BLaER1 (cell line): ENCODE data around the gene SLC23A2.
"Not testable (repeated sequence)": the region's sequence is repeated elsewhere in the genome, so short reads cannot be mapped to it uniquely, and the experiment has no call there.

Source experiments
- H3K27ac ChIP-seq: shearing (Covaris generic); formaldehyde crosslinking; 2 replicates; pipeline ENCODE4 v1.8.1; 2022
- H3K27me3 ChIP-seq: shearing (Covaris generic); formaldehyde crosslinking; 2 replicates; pipeline ENCODE4 v1.8.1; 2022
- H3K36me3 ChIP-seq: shearing (Covaris generic); formaldehyde crosslinking; 2 replicates; pipeline ENCODE4 v1.8.1; 2022
- H3K4me1 ChIP-seq: shearing (Covaris generic); formaldehyde crosslinking; 2 replicates; pipeline ENCODE4 v1.8.1; 2022
- H3K4me2 ChIP-seq: shearing (Covaris generic); formaldehyde crosslinking; 2 replicates; pipeline ENCODE4 v1.8.1; 2022
- H3K4me3 ChIP-seq: shearing (Covaris generic); formaldehyde crosslinking; 2 replicates; pipeline ENCODE4 v1.8.1; 2022
- H3K9ac ChIP-seq: shearing (Covaris generic); formaldehyde crosslinking; 2 replicates; pipeline ENCODE4 v1.8.1; 2022
- H3K9me3 ChIP-seq: shearing (Covaris generic); formaldehyde crosslinking; 2 replicates; pipeline ENCODE4 v1.8.1; 2022
- H4K20me1 ChIP-seq: shearing (Covaris generic); formaldehyde crosslinking; 2 replicates; pipeline ENCODE4 v1.8.1; 2022
- Cebpa-rat ChIP-seq: shearing (Covaris generic); IDR thresholded peaks from 2 replicates; pipeline ENCODE4 v1.8.1; 2022

The SLC23A2 gene

DNA sequence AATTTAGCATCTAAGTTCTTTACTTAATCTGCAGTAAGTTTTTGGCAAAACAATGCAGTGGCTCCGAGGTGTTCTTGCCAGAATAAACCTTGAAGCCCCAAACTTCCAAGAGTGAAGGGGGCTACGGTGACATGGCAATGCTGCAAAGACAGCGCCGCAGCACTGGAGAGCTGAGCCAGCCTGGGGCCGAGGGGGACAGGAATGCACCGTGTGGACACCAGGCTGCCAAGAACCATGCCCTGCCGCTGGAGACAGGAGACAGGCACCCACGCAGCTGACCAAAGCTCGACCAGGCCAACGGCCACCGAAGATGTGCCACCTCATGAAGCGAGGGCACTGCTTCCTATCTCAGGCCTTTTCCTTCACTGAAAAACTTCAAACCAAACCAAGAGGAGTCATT is 146.2 kb downstream of the SLC23A2 start:
- Histone ChIP-seq H3K9me3 (no peaks in the 10 kb centered on the region), H3K27me3 (no peaks in the 10 kb centered on the region), H3K4me1 (no peaks in the 10 kb centered on the region), H3K9ac (no peak overlapping the region), H3K4me2 (no peak overlapping the region), H3K27ac (no peak overlapping the region), H3K36me3 (peaks cover 77% of the 10 kb centered on the region), H4K20me1 (no peaks in the 10 kb centered on the region), H3K4me3 (no peak overlapping the region)
- TF ChIP-seq Cebpa-rat, result no peak

DNA sequence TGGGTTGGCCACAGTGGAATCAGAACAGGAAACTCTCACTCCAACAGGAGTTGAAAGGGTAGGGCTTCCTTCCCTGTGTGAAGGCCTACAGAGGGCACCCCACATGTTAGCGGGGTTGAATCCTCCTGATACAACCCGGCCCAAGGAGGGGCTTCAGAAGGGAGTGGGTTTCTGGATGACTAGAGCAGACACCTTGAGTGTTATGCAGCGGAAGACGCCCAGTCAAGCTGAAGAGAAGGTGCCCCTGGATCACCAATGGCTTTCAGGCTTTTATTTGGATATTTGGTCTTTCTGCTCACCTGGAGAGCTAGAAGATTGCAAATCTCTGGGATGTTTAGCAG is 146.8 kb downstream of the SLC23A2 start:
- Histone ChIP-seq H3K4me1 (no peaks in the 10 kb centered on the region), H4K20me1 (no peaks in the 10 kb centered on the region), H3K9me3 (no peaks in the 10 kb centered on the region), H3K9ac (no peak overlapping the region), H3K27ac (no peak overlapping the region), H3K36me3 (peaks cover 71% of the 10 kb centered on the region), H3K4me3 (no peak overlapping the region), H3K27me3 (no peaks in the 10 kb centered on the region), H3K4me2 (no peak overlapping the region)
- TF ChIP-seq Cebpa-rat, result no peak

DNA sequence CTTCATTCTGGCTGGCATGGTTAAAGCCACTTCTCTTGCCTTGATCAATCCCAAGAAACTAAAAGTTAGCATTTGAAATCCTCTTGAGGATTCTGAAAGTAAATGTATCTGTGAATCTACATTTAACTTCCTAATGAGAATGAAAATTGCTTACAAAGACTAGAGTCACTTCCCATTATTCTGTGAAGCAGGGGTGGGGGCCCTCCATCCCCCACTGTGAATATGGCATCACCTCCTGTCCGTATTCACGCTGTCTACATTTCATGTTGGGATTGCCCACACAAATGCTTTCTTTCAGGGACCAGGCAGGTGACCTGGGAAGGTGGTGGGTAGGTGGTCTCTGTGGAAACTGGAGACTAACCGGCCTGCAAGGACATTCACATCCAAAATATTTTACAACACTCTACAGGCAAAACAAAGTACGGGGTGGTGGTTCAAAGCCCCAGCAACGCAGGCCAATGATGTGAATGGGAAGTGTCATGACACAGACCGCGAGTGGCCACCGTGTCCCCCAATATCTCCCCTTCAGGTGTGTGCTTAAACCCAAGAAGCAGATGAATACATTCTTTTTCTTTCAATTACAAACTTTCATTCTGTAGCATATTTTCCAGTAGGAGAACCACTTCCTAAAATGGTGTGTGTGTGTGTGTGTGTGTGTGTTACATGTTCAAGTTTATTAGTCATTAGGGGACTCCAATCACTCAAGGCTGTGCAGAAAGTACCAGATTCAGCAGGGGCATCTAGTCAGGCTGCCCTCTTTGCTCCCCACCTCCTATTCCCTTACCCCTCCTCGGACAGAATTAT is 147.4 kb downstream of the SLC23A2 start:
- Histone ChIP-seq H4K20me1 (no peaks in the 10 kb centered on the region), H3K27ac (no peak overlapping the region), H3K4me1 (no peaks in the 10 kb centered on the region), H3K4me2 (no peak overlapping the region), H3K9me3 (no peaks in the 10 kb centered on the region), H3K4me3 (no peak overlapping the region), H3K36me3 (peaks cover 65% of the 10 kb centered on the region), H3K9ac (no peak overlapping the region), H3K27me3 (no peaks in the 10 kb centered on the region)
- no peak for TF ChIP-seq Cebpa-rat

DNA sequence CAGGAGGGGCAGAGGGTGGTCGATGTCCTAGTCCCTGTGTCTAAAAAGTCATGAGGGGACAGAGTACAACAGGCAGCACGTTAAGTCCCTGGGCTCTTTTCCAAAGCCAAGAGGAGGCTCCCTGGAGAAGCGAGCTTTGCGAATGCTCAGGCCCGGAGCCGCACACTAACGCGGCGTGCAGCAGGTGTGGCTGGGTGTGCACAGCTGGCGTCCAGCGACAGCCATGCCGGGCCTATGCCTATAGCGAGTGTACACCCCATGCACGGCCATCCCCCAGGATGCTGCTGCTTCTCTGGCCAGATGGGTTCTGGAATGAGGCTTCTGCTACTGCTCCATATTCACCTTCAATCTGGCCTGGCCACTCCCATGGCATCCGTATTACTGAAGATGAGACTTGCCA is 148.3 kb downstream of the SLC23A2 start:
- no peak overlapping the region for H3K4me2 ChIP-seq
- H3K9ac ChIP-seq, result no peak overlapping the region
- H4K20me1 ChIP-seq, result no peaks in the 10 kb centered on the region
- H3K27ac ChIP-seq, result no peak overlapping the region
- no peak overlapping the region for H3K4me3 ChIP-seq
- peaks cover 56% of the 10 kb centered on the region for H3K36me3 ChIP-seq
- no peak for TF ChIP-seq Cebpa-rat
- no peaks in the 10 kb centered on the region for H3K9me3 ChIP-seq
- H3K4me1 ChIP-seq, result no peaks in the 10 kb centered on the region
- H3K27me3 ChIP-seq, result no peaks in the 10 kb centered on the region

DNA sequence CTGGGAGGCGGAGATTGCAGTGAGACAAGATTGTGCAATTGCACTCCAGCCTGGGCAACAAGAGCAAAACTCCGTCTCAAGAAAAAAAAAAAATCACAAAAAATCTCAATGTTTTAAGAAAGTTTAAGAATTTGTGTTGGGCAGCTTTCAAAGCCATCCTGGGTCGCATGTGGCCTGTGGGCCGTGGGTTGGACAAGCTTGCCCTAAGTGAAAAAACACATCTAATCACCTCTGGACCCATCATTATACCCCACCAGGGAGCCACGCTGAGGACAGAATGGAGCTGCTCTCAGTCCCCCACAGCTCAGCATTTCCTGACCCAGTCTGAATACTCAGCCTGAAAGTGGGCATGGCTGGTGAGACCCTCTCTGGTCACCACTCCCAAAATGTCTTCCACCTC is 150.3 kb downstream of the SLC23A2 start:
- H4K20me1 ChIP-seq, result no peaks in the 10 kb centered on the region
- no peaks in the 10 kb centered on the region for H3K27me3 ChIP-seq
- H3K9ac ChIP-seq, result no peak overlapping the region
- H3K4me3 ChIP-seq, result no peak overlapping the region
- no peaks in the 10 kb centered on the region for H3K4me1 ChIP-seq
- no peak for TF ChIP-seq Cebpa-rat
- H3K9me3 ChIP-seq, result no peaks in the 10 kb centered on the region
- no peak overlapping the region for H3K27ac ChIP-seq
- H3K4me2 ChIP-seq, result no peak overlapping the region
- peaks cover 35% of the 10 kb centered on the region for H3K36me3 ChIP-seq

DNA sequence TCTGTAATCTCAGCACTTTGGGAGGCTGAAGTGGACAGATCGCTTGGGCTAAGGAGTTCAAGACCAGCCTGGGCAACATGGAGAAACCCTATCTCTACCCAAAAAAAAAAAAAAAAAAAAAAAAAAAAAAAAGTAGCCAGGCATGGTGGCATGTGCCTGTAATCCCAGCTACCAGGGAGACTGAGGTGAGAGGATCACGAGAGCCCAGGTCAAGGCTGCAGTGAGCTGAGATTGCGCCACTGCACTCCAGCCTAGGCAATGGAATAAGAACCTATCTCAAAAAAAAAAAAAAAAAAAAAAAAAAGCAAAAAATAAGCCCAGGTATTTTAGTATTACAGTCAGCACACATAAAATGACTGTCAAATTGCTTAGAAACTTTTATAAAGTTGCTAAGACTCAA is 152.5 kb downstream of the SLC23A2 start:
- H3K9me3 ChIP-seq, H3K27me3 ChIP-seq, H3K9ac ChIP-seq, H3K4me3 ChIP-seq, H4K20me1 ChIP-seq, H3K27ac ChIP-seq, H3K4me1 ChIP-seq, H3K4me2 ChIP-seq: not testable (repeated sequence)
- H3K36me3 ChIP-seq, result peaks cover 14% of the 10 kb centered on the region

DNA sequence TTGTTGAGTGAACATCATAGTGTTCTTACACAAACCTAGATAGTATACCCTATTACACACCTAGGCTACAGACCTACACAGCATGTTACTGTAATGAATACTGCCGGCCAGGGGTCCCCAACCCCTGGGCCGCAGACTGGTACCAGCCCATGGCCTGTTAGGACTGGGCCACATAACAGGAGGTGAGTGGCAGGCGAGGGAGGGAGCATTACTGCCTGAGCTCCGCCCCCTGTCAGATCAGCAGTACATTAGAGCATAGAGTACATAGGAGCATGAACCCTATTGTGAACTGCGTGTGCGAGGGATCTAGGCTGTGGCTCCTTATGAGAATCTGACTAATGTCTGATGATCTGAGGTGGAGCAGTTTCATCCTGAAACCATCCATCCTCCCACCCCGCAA is 153.3 kb downstream of the SLC23A2 start:
- H3K36me3 ChIP-seq, result peaks cover 7% of the 10 kb centered on the region; the same call in 1 of the 2 replicates
- H3K27me3 ChIP-seq, result no peaks in the 10 kb centered on the region
- no peaks in the 10 kb centered on the region for H3K4me1 ChIP-seq
- no peak overlapping the region for H3K4me3 ChIP-seq
- H3K27ac ChIP-seq, result no peak overlapping the region
- no peaks in the 10 kb centered on the region for H3K9me3 ChIP-seq
- no peak overlapping the region for H3K9ac ChIP-seq
- H4K20me1 ChIP-seq, result no peaks in the 10 kb centered on the region
- TF ChIP-seq Cebpa-rat, result no peak
- H3K4me2 ChIP-seq, result no peak overlapping the region

DNA sequence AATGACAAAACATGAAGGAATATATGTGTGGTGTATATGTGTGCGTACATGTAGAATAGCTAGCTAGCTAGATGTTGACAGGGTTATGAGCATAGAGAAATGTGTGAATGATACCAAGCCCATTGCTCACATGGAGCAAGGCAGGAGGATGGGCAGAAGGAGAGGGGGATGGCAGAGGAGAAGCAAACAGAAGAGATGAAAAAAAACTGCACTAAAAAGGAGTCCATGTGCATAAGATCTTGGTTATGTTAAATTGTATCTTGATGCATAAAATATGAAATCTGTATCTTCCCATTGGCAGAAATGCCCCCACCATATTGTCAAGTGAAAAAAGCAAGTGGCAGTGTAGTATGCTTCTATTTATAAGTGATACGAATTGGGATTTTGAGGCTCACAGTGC is 154.5 kb downstream of the SLC23A2 start:
- H3K4me1 ChIP-seq, result no peaks in the 10 kb centered on the region
- no peaks in the 10 kb centered on the region for H3K9me3 ChIP-seq
- H3K27ac ChIP-seq, result no peak overlapping the region
- no peak overlapping the region for H3K9ac ChIP-seq
- no peak overlapping the region for H3K4me2 ChIP-seq
- no peaks in the 10 kb centered on the region for H4K20me1 ChIP-seq
- no peak overlapping the region for H3K4me3 ChIP-seq
- H3K36me3 ChIP-seq, result 0 out of 2 replicates have a peak, but pooled peaks cover 3% of the 10 kb centered on the region
- TF ChIP-seq Cebpa-rat, result no peak
- no peaks in the 10 kb centered on the region for H3K27me3 ChIP-seq

DNA sequence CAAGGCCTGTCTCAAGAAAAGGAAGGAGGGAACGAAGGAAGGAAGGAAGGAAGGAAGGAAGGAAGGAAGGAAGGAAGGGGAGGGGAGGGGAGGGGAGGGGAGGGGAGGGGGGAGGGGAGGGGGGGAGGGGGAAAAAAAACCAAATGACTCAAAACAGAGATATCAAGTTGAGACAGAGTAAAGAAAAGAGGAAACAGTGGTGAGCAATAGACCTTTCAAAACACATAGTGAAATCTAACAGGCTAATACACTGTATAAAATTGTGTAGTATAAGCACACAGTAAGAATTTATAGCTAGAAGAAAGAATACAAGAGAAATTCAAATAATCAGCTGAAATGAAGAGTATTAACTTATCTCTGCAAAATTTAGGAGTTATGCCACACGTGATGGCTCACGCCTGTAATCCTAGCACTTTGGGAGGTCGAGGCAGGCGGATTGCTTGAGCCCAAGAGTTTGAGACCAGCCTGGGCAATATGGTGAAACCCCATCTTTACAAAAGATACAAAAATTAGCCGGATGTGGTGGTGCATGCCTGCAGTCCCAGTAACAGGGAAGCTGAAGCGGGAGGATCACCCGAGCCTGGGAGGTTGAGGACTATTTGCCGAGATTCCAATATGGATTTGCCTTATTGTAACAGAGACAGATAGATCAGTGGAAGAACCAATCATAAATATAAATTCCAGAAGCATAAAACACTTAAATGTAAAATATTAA is 156.4 kb downstream of the SLC23A2 start:
- H3K4me3 ChIP-seq, result no peak overlapping the region
- H3K36me3 ChIP-seq, result no peaks in the 10 kb centered on the region
- no peak overlapping the region for H3K9ac ChIP-seq
- H4K20me1 ChIP-seq, result no peaks in the 10 kb centered on the region
- no peak for TF ChIP-seq Cebpa-rat
- peaks cover 9% of the 10 kb centered on the region; the same call in 1 of the 2 replicates for H3K4me1 ChIP-seq
- H3K27ac ChIP-seq, result no peak overlapping the region
- H3K27me3 ChIP-seq, result no peaks in the 10 kb centered on the region
- H3K9me3 ChIP-seq, result 0 out of 2 replicates have a peak, but pooled peaks cover 5% of the 10 kb centered on the region
- H3K4me2 ChIP-seq, result no peak overlapping the region

DNA sequence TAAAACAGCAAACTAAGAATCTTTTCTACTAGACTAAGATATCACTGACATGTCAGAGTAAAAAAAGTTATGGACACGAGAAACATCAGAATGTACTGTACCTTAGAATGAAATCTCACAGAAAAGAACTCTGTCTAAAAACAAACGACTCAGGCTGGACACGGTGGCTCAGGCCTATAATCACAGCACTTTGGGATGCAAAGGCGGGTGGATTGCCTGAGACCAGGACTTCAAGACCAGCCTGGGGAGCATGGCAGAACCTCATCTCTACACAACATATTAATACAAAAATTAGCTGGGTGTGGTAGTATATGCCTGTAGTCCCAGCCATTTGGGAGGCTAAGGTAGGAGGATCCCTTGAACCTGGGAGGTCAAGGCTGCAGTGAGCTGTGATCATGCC is 157.0 kb downstream of the SLC23A2 start:
- no peaks in the 10 kb centered on the region for H3K27me3 ChIP-seq
- H3K4me3 ChIP-seq, result no peak overlapping the region
- H3K9ac ChIP-seq, result no peak overlapping the region
- no peaks in the 10 kb centered on the region for H4K20me1 ChIP-seq
- no peak overlapping the region for H3K4me2 ChIP-seq
- H3K27ac ChIP-seq, result no peak overlapping the region
- no peak for TF ChIP-seq Cebpa-rat
- H3K9me3 ChIP-seq, result 0 out of 2 replicates have a peak, but pooled peaks cover 8% of the 10 kb centered on the region
- peaks cover 9% of the 10 kb centered on the region; the same call in 1 of the 2 replicates for H3K4me1 ChIP-seq
- H3K36me3 ChIP-seq, result no peaks in the 10 kb centered on the region
